GM15510 (cell line): ENCODE results near the gene CUX1.

Experiments used
- POLR2A ChIP-seq: IDR thresholded peaks from 3 replicates; pipeline ENCODE4 v1.6.1; 2011; ENCODE audit warnings: borderline replicate concordance; ENCODE audit not compliant: insufficient read length; ENCODE audit errors: extremely low read depth

The CUX1 gene

DNA sequence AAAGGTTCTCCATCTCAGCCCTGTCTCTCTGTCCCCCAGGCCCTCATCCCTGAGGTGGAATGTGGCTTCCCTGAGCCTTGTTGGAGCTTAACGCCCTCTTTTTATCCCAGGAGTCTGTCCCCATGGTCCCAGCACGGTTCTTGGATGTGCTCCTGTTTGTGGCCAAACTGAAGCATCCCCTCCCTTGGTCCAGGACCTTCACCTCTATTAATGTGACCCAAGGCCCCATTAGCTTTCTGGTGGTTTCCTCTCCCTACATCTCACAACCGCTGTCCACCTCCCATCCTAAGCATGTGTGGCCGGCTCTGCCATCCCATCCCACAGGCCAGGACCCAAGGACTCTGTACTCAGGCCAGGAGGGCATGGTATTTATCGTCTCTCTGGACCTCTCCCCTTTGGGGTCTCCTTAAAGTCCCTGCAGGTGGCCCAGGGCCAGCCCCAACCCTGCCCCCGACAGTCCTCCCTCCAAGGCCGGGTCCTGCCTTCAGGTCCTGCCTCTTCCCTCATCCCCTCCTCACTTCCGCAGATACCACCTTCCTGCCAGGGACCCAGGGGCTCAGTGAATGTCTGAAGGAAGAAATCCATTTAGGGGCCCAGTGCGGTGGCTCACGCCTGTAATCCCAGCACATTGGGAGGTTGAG lies 453.9 kb downstream of the CUX1 start:
- TF ChIP-seq POLR2A = no peak

DNA sequence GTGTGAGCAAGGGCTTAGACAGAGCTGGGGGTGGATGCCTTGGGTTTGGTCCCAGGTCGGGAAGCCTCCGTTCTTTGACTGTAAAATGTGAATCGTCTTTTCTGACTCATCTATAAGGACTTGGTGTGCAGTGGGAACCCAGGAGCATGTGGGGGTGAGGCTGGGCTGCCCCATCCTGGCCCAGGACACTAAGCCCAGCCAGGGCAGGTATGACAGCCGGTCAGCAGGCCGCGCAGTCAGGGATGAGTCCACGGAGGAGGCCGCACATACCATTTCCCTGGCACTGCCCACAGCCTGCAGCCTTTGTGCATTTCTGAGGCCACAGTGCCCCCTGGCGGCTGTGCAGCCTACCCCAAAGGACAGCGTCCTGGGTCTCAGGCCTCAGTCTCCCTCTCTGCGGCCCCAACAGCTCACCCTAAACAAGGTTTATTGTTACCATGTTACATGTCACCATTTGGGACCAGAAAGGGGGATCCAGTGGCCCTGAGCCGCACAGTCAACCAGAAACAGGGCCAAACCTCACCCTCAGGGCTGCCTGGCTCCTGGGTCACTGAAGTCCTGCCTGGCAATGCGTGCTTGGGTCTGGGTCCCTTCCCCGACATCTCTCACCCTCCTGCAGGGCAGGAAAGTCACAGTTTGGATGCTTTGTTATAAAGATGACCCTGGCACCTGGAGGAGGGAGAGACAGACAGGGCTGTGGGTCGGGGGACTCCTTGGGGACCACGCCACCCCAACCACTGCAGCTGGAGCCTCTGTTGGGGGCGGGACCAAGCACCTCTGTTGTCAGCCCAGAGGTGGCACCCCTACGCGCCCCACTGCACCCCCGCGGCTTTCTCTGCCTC lies 454.9 kb downstream of the CUX1 start:
- TF ChIP-seq POLR2A = no peak

DNA sequence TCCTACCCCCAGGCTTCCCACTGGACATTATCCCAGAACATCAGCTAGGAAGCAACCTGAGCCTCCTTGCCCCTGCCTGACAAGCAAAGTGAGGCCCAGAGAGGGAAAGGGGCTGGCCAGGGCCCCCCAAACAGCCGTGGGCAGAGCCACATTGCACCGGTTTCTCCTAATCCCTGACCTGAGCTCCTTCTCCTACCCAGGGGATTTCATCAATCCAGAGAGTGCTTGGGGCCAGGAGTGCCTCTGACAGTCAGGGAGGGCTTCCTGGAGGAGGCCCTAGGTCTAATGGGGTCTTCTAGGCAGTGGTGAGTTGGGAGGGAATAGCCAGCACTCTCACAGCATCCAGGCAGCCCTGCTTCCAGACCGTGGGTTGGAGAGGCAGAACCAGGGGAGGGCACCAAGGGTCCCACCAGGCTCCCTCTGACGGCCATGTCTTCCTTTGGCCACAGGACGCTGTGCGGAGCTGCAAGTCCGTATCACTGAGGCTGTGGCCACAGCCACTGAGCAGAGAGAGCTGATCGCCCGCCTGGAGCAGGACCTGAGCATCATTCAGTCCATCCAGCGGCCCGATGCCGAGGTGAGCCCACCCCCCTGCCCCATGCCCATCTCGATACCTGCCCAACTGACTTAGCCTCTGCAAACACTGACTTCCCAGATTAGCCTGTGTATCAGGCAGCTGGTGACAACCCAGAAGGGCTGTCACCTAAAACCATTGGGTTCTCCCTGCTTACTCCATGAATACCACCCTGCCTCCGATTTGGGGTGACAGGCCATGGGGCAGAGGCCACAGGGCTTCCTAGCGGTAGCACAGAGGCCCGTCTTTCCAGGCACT lies 455.7 kb downstream of the CUX1 start:
- no peak for TF ChIP-seq POLR2A

DNA sequence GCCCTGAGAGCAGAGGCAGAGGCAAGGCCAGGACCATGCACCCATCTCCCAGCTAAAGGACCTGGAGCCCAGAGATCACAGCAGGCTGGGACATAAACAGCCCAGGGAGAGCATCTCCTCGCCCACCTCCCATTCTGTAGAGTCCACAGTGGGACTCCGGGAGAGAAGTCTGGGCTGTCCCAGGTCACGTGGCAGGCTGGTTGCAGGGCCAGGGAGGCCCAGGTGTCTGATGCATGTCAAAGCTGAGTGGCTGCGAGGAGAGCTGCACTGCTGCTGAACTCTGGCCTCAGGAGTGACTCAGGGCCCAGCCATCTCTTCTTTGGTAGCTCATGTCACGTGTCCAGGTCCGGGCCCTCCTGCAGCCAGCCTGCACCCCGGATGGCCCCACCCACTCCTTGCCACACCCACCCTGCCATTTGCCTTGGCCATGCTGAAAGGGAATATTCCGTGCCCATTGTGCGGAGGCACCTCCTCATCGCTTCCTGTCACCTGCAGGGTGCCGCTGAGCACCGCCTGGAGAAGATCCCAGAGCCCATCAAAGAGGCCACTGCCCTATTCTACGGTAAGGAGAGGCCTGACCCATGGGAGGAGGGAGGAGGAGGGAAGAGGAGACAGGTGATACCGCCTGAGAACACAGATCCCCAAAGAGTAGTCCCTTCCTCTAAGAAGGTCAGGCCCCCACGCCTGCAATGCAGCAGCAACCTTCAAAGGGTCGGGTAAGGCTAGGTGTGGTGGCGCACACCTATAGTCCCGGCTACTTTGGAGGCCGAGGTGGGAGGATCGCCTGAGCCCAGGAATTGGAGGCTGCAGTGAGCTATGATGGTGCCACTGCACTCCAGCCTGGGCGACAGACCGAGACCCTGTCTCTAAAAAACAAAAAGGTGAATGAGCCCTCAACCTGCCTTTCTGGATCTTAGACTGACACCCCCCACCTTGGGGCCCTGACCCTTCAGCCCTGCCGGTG lies 456.6 kb downstream of the CUX1 start:
- TF ChIP-seq POLR2A = no peak

DNA sequence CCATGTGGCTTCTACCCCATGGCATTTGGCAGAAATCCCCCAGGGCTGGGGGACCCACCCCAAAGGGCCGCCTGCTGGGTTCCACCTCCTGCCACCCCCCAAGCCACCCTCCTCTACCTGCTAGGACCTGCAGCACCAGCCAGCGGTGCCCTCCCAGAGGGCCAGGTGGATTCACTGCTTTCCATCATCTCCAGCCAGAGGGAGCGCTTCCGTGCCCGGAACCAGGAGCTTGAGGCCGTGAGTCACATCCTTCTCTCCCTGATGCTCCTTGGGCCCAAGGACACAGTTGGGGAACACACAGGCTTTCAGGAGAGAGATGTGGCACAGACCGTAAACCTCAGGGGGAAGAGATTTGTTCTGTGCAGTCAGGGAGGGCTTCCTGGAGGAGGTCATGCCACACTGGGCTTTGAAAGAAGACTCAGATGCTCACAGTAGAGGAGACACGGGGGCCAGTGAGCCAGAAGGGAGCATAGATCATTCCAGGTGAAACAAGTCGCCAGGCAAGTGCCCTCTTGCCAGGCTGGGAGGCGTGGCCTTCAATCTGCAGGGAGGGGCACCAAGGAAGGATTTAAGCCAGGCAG lies 457.8 kb downstream of the CUX1 start:
- TF ChIP-seq POLR2A = no peak

DNA sequence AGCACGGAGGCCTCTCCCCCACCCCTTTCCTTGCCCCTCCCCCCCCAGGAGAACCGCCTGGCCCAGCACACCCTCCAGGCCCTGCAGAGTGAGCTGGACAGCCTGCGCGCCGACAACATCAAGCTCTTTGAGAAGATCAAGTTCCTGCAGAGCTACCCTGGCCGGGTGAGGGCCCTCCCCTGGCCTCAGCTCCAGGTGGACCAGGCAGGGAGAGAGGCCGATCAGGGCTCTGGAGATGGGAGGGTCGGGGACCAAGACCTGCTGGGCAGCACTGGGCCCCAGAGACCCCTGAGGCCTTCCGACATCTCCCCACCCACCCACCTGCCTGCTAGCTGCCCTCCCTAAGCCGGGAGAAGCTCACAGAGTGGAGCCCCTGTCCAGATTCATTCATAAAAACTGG lies 460.5 kb downstream of the CUX1 start:
- TF ChIP-seq POLR2A = no peak

DNA sequence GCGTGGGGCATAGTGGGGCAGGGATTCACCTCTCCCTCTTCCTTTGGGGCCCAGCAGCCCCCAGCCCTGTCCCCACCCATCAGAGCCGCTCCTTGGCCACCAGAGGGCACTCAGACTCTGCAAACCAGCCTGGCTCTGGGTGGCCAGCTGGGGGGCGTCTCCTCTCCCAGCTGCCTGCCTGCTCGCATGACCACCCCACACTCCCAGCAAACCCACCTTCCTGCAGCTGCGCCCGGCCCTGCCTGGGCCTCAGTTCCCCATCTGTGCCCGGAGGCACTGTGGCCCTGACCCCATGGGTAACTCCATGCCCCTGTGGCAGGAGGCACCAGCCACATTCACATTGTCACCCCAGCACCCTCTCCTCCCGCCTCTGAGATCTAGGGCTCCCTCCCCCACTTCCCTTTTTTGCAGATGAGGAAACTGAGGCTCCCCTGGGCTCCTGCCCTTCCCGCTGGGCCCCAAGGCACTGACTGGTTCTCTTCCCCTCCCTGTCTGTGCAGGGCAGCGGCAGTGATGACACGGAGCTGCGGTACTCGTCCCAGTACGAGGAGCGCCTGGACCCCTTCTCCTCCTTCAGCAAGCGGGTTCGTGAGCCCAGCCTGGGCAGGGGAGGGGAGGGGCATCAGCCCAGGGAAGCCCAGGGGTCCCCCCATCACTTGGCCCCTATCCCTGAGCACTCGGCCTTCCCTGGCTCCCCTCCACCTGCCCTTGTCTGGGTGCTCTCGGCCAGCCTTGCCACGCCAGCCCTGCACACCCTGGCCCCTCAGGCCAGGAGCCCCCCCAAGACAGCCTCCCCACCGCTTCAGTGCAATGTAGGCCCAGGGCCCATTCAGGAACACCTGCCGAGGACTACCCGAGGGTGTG lies 462.3 kb downstream of the CUX1 start:
- TF ChIP-seq POLR2A = no peak

DNA sequence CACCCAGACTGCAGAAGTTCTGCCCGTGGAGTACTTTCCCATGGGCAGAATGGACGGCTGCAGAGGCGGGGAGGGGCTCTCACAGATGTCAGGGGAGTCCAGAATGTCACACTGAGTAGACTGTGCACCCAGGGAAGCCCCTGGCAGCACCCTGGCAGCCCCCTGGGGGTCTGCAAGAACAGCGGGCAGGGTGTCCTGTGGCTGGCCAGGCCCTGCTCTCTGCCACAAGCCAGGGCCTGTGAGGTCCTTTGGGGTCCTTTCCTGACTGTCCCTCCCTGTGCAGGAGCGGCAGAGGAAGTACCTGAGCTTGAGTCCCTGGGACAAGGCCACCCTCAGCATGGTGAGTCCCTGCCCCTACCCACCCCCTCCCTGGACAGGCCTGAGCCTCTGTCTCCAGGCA lies 463.1 kb downstream of the CUX1 start:
- no peak for TF ChIP-seq POLR2A

DNA sequence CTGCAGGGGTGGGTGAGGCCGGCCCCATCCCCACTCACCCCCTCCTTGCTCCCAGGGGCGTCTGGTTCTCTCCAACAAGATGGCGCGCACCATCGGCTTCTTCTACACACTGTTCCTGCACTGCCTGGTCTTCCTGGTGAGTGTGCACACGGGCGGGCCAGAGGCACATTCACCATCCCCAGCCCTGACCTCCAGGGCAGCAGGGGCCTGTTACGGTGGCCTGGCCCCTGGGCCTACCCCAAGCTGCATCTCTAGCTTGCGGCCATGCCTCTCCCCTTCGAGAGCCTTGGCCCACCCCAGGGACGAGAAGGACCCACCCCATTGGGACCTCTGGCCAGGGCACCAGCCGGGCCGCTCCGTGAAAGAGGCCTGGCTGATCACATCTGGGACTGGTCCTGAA lies 464.4 kb downstream of the CUX1 start:
- no peak for TF ChIP-seq POLR2A

DNA sequence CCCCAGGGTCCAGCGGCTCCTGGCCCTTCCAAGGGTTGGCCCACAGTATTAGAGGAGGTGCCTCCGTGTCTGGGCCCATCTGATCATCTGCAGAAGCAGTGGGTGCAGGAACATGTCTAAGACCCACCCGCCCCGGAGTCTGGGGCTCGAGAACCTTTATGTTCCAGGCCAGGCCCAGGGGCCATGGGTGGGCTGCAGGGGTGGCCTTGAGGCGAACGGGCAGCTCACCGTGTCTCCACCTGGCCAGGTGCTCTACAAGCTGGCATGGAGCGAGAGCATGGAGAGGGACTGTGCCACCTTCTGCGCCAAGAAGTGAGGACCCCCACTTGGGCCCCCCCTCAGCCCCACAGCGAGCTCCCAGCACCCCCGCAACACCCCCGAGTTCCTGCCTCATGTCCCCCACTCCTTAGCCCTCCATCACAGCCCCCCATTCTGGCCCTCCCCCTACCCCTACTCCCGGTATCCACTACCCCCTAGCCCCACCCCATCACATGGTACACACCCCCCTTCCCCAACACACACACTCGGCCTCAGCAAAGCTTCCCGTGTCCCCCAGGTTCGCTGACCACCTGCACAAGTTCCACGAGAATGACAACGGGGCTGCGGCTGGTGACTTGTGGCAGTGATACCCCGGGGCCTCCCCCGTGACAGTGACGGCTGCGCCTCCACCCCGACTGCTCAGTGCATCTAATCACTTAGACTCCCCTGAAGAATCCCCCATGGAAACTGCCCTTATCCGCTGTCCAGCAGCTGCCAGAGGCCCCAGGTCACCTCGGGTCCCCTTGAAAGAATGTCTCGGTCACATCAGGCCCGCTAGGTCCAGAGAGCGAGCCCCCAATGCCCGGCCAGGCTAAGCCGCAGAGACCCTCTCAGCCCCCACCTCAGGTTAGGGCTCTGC lies 465.3 kb downstream of the CUX1 start:
- TF ChIP-seq POLR2A = no peak

DNA sequence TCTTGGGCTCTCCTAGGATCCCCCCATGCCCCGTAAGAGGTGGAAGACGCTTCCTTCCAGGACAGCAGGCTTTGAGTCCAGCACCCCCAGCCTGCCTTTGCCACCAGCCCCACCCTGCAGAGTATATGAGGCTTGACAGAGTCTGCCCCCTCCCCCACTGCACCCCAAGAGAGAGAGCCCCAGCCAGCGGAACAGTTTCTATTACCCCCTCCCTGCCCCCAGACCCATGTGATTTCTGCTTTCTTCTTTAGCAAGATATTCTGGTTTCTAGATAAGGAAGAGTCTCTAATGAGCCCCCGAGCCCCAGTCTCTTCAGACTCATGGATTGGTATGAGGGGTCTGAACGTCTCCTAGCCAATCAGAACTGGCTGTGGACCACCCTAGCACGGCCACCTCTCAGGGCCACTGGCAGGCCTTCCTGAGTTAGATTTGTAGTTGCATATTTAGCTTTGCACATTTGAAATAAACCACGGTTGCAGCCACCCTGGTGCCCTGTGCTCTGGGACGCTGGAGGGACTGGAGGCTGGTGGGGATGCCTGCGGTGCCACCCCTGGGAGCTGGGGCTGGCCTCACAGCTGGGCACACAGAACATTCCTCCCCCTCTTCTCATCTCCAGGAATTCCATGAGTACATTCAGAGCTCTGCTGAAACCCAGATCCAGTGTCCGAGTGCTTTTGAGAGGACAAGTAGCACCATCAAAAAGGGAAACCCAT lies 466.2 kb downstream of the CUX1 start:
- no peak for TF ChIP-seq POLR2A
